Esophagus squamous epithelium (tissue), 5 donors: ENCODE measurements around the gene SOD2. TPM values are rescaled to one million over a fixed set of nuclear protein-coding genes. Genes with fewer than 3 reads are reported as not detected.
"Not testable (repeated sequence)": the region's sequence is repeated elsewhere in the genome, so short reads cannot be mapped to it uniquely, and the experiment has no call there.

Source experiments
- DNase-seq: peaks from one replicate; lab custom pipeline; 2025; lab: John Stamatoyannopoulos, UW
- H3K27ac ChIP-seq, 4 donors: fragments of 200-600 bp; sonication (generic); one replicate each; pipeline ENCODE4 v1.5.1; 2016 to 2019; ENCODE audit warnings: mild to moderate bottlenecking in 1 of 4
- H3K27me3 ChIP-seq, 4 donors: fragments of 200-600 bp; sonication (generic); 1 replicate in 3 of 4; 2 replicates in 1 of 4; pipeline versions ENCODE4 v1.5.1 to v1.6.0; 2017 to 2021; ENCODE audit warnings: antibody characterized with exemption in 1 of 4
- H3K36me3 ChIP-seq, 3 donors: fragments of 200-600 bp; sonication (generic); one replicate each; pipeline ENCODE4 v1.5.1; 2016 to 2019
- H3K4me1 ChIP-seq, 3 donors: fragments of 200-600 bp; sonication (generic); one replicate each; pipeline ENCODE4 v1.5.1; 2017 to 2019
- H3K4me3 ChIP-seq, 4 donors: fragments of 200-600 bp; sonication (generic); 1 replicate in 3 of 4; 2 replicates in 1 of 4; pipeline ENCODE4 v1.5.1; 2016 to 2019; ENCODE audit warnings: mild to moderate bottlenecking in 2 of 4, moderate library complexity in 1 of 4
- H3K9me3 ChIP-seq, 3 donors: fragments of 200-600 bp; sonication (generic); one replicate each; pipeline ENCODE4 v1.5.1; 2016 to 2019
- CTCF ChIP-seq, 6 experiments: fragments of 450-650 bp in 4 of 6; fragments of 200-600 bp in 2 of 6; sonication (generic) in 2 of 6; IDR thresholded peaks; one replicate each; pipeline ENCODE4 v1.5.1; 2016 to 2019; ENCODE audit warnings: antibody characterized with exemption in 6 of 6, mild to moderate bottlenecking in 4 of 6, moderate library complexity in 4 of 6
- POLR2A ChIP-seq, 4 donors: fragments of 450-650 bp; IDR thresholded peaks; one replicate each; pipeline ENCODE4 v1.6.1; 2017; ENCODE audit warnings: antibody characterized with exemption in 4 of 4, mild to moderate bottlenecking in 4 of 4, moderate library complexity in 3 of 4
- WGBS, 2 donors: methylation state at CpG; one replicate each; pipeline ENCODE4 v1.1.5; 2018; 5-methylcytosine and 5-hydroxymethylcytosine counted together
- intact Hi-C: fragments of 100-400 bp; cut with DNase I; formaldehyde crosslinking; loops from one replicate; pipeline ENCODE4 v1.15.0; 2022
- total RNA-seq, 4 donors: library from RNA; depleted of rRNA; stranded (reverse); fragments of >200 nt; gene quantifications; one replicate each; pipeline ENCODE4 v1.1.0, GENCODE V29; 2016
- donor health status: DM: yes; HTN: yes; CAD: no.

SOD2 gene
- total RNA-seq, 4 donors from 2014 or later: 227 to 792 (median 519) TPM

GRCh38 chr6:159722655-159723054, 29.6 kb upstream of the SOD2 start:
- Histone ChIP-seq H3K4me3 (no peak overlapping the region), H3K9me3 (no peaks in the 10 kb centered on the region), H3K27ac (peak overlapping the region in 1 of 4 donors; percentile 1), H3K36me3 (peaks cover 0 to 6% (median 0%) of the 10 kb centered on the region in 3 donors), H3K27me3 (no peaks in the 10 kb centered on the region), H3K4me1 (peaks cover 12 to 56% (median 13%) of the 10 kb centered on the region in 3 donors)
- intact Hi-C loops: no loop called here
- no peak for DNase-seq
- no peak for TF ChIP-seq CTCF (IDR thresholded peaks at IDR 0.05)
- TF ChIP-seq POLR2A (IDR thresholded peaks at IDR 0.05): no peak

- H3K4me3 ChIP-seq, H3K36me3 ChIP-seq, H3K9me3 ChIP-seq, H3K27ac ChIP-seq, DNase-seq, intact Hi-C loops, H3K27me3 ChIP-seq: not testable (repeated sequence)
- H3K4me1 ChIP-seq: peaks cover 16 to 62% (median 20%) of the 10 kb centered on the region in 3 donors
- 97 to 98% methylated on average over 3 of the region's 3 CpGs for WGBS, 2 donors
Measured at GRCh38 chr6:159721981-159722380, 28.9 kb upstream of the SOD2 start.

GRCh38 chr6:159720708-159721107, 27.7 kb upstream of the SOD2 start:
- WGBS, 2 donors: 42 to 49% methylated on average over 7 of the region's 7 CpGs
- DNase-seq: no peak
- Histone ChIP-seq H3K27ac (no peak overlapping the region), H3K4me1 (peaks cover 20 to 68% (median 28%) of the 10 kb centered on the region in 3 donors), H3K9me3 (no peaks in the 10 kb centered on the region), H3K27me3 (no peaks in the 10 kb centered on the region), H3K4me3 (no peak overlapping the region), H3K36me3 (peaks cover 0 to 6% (median 0%) of the 10 kb centered on the region in 3 donors)
- TF ChIP-seq CTCF (IDR thresholded peaks at IDR 0.05) (peak in 5 of 6 experiments; percentile 38 to 53 (median 42)), POLR2A (IDR thresholded peaks at IDR 0.05) (no peak)
- intact Hi-C loops: no loop called here

GRCh38 chr6:159719287-159719686, 26.2 kb upstream of the SOD2 start:
- Histone ChIP-seq H3K36me3 (peaks cover 0 to 6% (median 0%) of the 10 kb centered on the region in 3 donors), H3K27ac (peak overlapping the region in 3 of 4 donors; percentile 14 to 30 (median 21)), H3K4me3 (no peak overlapping the region), H3K9me3 (no peaks in the 10 kb centered on the region), H3K4me1 (peaks cover 16 to 70% (median 36%) of the 10 kb centered on the region in 3 donors), H3K27me3 (no peaks in the 10 kb centered on the region)
- DNase-seq: no peak
- 92 to 100% methylated on average over 2 to 4 of the region's 7 CpGs for WGBS, 2 donors
- TF ChIP-seq CTCF (IDR thresholded peaks at IDR 0.05): no peak
- TF ChIP-seq POLR2A (IDR thresholded peaks at IDR 0.05): no peak
- intact Hi-C loops: no loop called here

GRCh38 chr6:159718634-159719033, 25.6 kb upstream of the SOD2 start:
- Histone ChIP-seq H3K27ac (peak overlapping the region in 3 of 4 donors; percentile 14 to 30 (median 23)), H3K4me1 (peaks cover 16 to 73% (median 36%) of the 10 kb centered on the region in 3 donors), H3K36me3 (peaks cover 0 to 6% (median 0%) of the 10 kb centered on the region in 3 donors), H3K27me3 (no peaks in the 10 kb centered on the region), H3K9me3 (no peaks in the 10 kb centered on the region), H3K4me3 (no peak overlapping the region)
- intact Hi-C loops: no loop called here
- TF ChIP-seq CTCF (IDR thresholded peaks at IDR 0.05): no peak
- TF ChIP-seq POLR2A (IDR thresholded peaks at IDR 0.05): no peak
- WGBS, 2 donors: 52 to 60% methylated on average over 3 of the region's 3 CpGs
- no peak for DNase-seq
